Measurements from ENCODE around the gene TFCP2.
"Not testable (repeated sequence)": the region's sequence is repeated elsewhere in the genome, so short reads cannot be mapped to it uniquely, and the experiment has no call there.

TFCP2 gene

DNA sequence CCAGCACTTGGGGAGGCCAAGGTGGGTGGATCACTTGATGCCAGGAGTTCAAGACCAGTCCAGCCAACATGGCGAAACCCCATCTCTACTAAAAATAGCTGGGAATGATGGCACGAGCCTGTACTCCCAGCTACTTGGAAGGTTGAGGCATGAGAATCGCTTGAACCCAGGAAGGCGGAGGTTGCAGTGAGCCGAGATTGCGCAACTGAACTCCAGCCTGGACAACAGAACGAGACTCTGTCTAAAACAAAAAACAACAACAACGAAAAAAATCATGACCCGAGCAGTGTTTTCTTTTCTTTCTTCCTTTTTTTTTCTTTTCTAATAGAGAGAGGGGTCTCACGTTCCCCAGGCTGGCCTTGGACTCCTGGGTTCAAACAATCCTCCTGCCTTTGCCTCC, 86.0 kb downstream of the TFCP2 start:
- POLR2A ChIA-PET, result no interaction called here
- DNase-seq (ENCODE audit: extremely low spot score), result no peak
- CTCF ChIA-PET, result interaction anchor here (1.2 to 1.4 kb wide), 2 partner anchors 13 to 255 kb away, joined by 4 to 5 read pairs; no protein-coding TSS in a partner anchor
- TF ChIP-seq, protein P1, sequence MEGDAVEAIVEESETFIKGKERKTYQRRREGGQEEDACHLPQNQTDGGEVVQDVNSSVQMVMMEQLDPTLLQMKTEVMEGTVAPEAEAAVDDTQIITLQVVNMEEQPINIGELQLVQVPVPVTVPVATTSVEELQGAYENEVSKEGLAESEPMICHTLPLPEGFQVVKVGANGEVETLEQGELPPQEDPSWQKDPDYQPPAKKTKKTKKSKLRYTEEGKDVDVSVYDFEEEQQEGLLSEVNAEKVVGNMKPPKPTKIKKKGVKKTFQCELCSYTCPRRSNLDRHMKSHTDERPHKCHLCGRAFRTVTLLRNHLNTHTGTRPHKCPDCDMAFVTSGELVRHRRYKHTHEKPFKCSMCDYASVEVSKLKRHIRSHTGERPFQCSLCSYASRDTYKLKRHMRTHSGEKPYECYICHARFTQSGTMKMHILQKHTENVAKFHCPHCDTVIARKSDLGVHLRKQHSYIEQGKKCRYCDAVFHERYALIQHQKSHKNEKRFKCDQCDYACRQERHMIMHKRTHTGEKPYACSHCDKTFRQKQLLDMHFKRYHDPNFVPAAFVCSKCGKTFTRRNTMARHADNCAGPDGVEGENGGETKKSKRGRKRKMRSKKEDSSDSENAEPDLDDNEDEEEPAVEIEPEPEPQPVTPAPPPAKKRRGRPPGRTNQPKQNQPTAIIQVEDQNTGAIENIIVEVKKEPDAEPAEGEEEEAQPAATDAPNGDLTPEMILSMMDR (IDR thresholded peaks at IDR 0.05; ENCODE audit: control extremely low read depth, extremely low read depth, low read depth, missing control alignments), result no peak

DNA sequence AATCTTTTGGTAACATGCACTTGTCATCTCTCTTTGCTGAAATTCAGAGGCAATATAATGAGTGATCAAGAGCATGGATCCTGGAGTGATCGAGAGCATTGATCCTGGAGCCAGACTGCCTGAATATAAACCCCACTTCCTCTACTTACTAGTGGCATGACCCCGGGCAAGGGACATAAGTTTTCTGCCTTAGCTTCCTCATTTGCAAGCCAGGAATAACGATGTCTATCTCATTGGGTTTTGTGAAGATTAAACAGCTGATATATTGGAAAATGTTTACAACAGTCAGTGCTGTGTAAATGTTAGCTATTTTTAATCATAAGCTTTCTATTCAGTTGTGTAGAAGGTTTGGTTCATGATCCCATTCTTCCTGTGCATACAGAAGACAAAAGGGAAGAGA, 87.2 kb downstream of the TFCP2 start:
- POLR2A ChIA-PET, result no interaction called here
- CTCF ChIA-PET, result interaction anchor here (0.7 to 1.4 kb wide), 4 partner anchors 9 to 37 kb away, joined by 3 to 7 read pairs (median 3); no protein-coding TSS in a partner anchor
- DNase-seq (ENCODE audit: extremely low spot score), result no peak
- TF ChIP-seq, protein P1 (IDR thresholded peaks at IDR 0.05; ENCODE audit: control extremely low read depth, extremely low read depth, low read depth, missing control alignments), result no peak

DNA sequence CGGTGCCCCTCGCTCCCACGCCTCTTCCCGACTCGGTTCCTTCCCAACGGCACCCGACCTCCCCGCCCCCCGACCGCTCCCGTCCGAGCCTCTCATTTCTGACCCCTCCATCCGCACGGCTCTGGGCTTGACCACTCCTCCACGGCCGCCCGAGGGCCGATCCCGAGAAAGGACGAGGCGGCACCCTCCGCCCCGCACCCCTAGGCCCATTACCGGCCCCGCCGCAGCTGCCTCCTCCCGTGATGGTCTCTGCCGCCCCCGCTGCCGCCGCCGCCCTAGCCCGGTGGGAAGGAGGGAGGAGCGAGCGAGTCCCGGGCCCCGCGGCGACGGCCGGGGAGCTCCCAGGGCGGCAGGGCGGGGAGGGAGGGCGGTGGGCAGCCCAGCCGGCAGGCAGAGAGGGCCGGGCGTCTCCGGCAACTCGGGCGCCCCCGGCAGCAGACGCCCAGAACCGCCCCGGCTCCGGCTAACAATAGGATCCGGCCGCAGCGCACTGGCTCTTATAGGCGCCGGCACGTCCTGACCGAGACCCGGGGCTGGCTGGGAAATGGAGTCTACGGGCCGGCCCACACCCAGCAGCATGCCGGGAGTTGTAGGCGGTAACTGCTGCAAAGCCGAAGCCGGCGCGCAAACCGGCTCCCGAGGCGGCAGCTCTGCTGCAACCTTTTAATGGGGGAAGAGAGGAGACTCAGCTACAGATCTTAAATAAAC, 89.7 kb downstream of the TFCP2 start, which contains the start of gene CSRNP2:
CSRNP2 (minus strand) TSS at position 471 of the 708 bp plus-strand sequence. CDS start 7,035 bp downstream, outside the sequence.
- TF ChIP-seq, protein P1 (IDR thresholded peaks at IDR 0.05; ENCODE audit: control extremely low read depth, extremely low read depth, low read depth, missing control alignments), result no peak
- DNase-seq (ENCODE audit: extremely low spot score), result peak; percentile 99
- ChIA-PET CTCF (interaction anchor here (1.3 to 1.8 kb wide), 3 partner anchors 9 to 258 kb away, joined by 4 to 6 read pairs (median 5); no protein-coding TSS in a partner anchor), POLR2A (interaction anchor here (0.6 to 2.1 kb wide), 56 partner anchors 9 to 1996 kb away, joined by 3 to 18 read pairs (median 4); partner anchors contain the start of genes ATF1, DAZAP2, DIP2B and POU6F1)

DNA sequence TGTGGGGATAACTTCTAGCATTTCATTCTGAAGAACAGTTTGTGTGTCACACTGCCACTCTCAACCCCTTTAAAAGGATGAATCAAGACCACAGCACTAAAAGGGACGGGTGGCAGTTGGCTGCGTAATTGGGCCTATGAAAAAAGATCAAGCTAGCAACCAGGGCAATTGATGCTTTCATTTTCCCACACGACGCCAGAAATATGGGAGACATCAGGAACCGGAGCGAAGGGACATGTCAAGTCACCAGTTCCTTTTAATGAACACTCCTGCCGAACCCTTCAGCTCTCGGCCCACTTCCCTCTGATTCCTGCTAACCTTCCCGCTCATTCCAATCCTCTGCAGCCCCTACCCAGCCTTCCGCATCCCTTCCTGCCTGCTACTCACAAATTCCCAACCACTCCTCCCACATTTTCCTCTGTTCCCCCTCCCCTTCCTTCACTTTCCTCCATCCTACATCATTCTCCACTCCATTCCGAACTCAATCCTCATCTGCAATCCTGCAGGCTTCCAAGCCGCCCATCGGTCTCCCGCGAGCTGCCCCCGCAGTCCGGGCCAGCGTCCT, 90.3 kb downstream of the TFCP2 start:
- ChIA-PET POLR2A (interaction anchor here (0.6 to 2.1 kb wide), 42 partner anchors 8 to 950 kb away, joined by 3 to 18 read pairs (median 4); partner anchors contain the start of genes DAZAP2, DIP2B and POU6F1), CTCF (interaction anchor here (1.3 to 1.8 kb wide), 3 partner anchors 9 to 259 kb away, joined by 4 to 6 read pairs (median 5); no protein-coding TSS in a partner anchor)
- TF ChIP-seq, protein P1 (IDR thresholded peaks at IDR 0.05; ENCODE audit: control extremely low read depth, extremely low read depth, low read depth, missing control alignments), result no peak
- no peak for DNase-seq (ENCODE audit: extremely low spot score)

DNA sequence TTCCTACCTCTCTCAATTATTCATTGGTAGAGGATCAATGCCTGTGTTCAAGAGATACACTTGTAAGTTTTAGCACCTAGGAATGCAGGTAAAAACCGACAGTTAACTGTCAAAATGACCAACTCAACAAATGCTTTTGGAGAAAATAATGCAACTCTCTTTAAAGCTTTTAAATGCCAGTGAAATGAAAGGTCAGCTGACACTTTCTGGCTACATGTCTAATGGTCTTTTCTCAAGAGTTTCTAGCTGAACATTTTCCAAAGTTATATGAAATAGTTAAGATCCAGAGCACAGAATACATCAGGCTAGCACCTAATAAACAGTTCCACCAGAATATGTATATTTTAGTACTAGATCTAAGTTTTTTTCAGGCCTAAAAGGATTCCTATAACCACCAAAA, 91.5 kb downstream of the TFCP2 start:
- CTCF ChIA-PET, result interaction anchor here (0.9 kb wide), 1 partner anchor 171 kb away, joined by 3 read pairs; no protein-coding TSS in a partner anchor
- no peak for DNase-seq (ENCODE audit: extremely low spot score)
- TF ChIP-seq, protein P1 (IDR thresholded peaks at IDR 0.05; ENCODE audit: control extremely low read depth, extremely low read depth, low read depth, missing control alignments), result no peak
- POLR2A ChIA-PET, result interaction anchor here (0.7 to 1.4 kb wide), 4 partner anchors 8 to 969 kb away, joined by 3 to 4 read pairs (median 3); partner anchors contain the start of genes COX14 and DAZAP2

DNA sequence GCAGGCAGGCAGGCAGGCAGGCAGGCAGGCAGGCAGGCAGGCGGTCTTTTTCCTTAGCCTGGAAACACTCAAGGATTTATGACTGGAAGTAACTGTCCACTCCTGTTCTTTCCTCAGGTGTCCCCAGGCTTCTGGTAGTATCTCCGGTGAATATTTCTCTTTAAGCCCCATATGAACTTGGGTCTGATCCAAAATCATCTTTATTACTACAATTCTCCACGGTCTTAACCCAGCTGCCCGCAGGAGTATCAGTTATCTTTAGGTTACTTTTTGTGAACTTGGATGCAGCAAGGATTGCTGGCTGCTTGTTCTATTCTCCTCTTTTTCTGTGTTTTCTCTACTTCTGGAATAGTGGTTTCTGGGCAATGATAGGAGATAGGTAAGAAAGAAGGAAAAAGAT, 92.8 kb downstream of the TFCP2 start:
- CTCF ChIA-PET, result interaction anchor here (1.1 kb wide), 1 partner anchor 10 kb away, joined by 3 read pairs; no protein-coding TSS in a partner anchor
- TF ChIP-seq, protein P1 (IDR thresholded peaks at IDR 0.05; ENCODE audit: control extremely low read depth, extremely low read depth, low read depth, missing control alignments), result no peak
- DNase-seq (ENCODE audit: extremely low spot score), result no peak
- POLR2A ChIA-PET, result no interaction called here

DNA sequence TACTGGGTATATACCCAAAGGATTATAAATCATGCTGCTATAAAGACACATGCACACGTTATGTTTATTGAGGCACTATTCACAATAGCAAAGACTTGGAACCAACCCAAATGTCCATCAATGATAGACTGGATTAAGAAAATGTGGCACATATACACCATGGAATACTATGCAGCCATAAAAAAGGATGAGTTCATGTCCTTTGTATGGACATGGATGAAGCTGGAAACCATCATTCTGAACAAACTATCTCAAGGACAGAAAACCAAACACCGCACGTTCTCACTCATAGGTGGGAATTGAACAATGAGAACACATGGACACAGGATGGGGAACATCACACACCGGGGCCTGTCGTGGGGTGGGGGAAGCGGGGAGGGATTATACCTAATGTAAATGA, 94.1 kb downstream of the TFCP2 start:
- POLR2A ChIA-PET, result interaction anchor here (0.7 kb wide), 1 partner anchor 736 kb away, joined by 4 read pairs; no protein-coding TSS in a partner anchor
- CTCF ChIA-PET, result interaction anchor here (0.9 kb wide), 1 partner anchor 263 kb away, joined by 3 read pairs; no protein-coding TSS in a partner anchor
- not testable (repeated sequence) for DNase-seq (ENCODE audit: extremely low spot score)

DNA sequence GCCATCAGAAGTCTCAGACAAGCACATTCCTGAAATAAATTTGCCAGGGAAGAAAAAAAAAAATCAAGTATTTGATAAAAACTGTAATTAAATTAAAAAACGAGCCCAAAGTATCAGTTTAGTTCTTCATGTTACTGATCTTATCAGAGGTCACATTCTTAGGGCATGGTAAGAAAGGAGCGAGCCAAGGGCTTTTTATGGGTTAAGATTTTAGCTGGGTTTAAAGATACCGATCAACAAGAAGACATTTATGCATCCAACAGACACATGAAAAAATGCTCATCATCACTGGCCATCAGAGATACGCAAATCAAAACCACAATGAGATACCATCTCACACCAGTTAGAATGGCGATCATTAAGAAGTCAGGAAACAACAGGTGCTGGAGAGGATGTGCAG, 94.6 kb downstream of the TFCP2 start:
- DNase-seq (ENCODE audit: extremely low spot score); POLR2A ChIA-PET: not testable (repeated sequence)
- CTCF ChIA-PET, result interaction anchor here (0.9 to 1.1 kb wide), 2 partner anchors 34 to 263 kb away, joined by 3 read pairs; no protein-coding TSS in a partner anchor
